HepG2 (cell line): ENCODE data around the gene SYT13. TPM values are rescaled to one million over a fixed set of nuclear protein-coding genes. Genes with fewer than 3 reads are reported as not detected.

Source experiments
- ATAC-seq: fragments of 200-7000 bp; cut with Tn5 transposase; 3 replicates; pipeline ENCODE4 v1.9.1; 2020; ENCODE audit warnings: mild to moderate bottlenecking, moderate library complexity
- BruUV-seq: library from RNA; stranded (reverse); fragments of 400-500 nt; replicated peaks from 2 replicates; lab custom pipeline; 2021; lab: Mats Ljungman, UMichigan
- CTCF ChIA-PET: fragments of 300-600 bp; formaldehyde crosslinking; extraction: SDS; loops from one replicate; lab custom pipeline; 2021; ENCODE audit warnings: low total read pairs, inconsistent platforms, low intra/inter-chr PET ratio; lab: Yijun Ruan, JAX
- POLR2A ChIA-PET: fragments of 350-600 bp; sonication (Branson Sonifier 250); formaldehyde crosslinking; loops from one replicate; lab custom pipeline; 2020; ENCODE audit warnings: antibody characterized with exemption, inconsistent platforms; lab: Yijun Ruan, JAX
- DNase-seq: peaks from one replicate; pipeline ENCODE4 v3.0.0-alpha.2; 2015; ENCODE audit warnings: low spot score
- FAIRE-seq: peaks from 3 replicates; lab custom pipeline; 2011; peaks lifted over from hg19 to GRCh38; lab: Jason Lieb, UNC
- H2AFZ ChIP-seq: one replicate; pipeline ENCODE4 v1.6.1; 2011; ENCODE audit warnings: low read length, inconsistent platforms
- H3K27ac ChIP-seq: fragments of 300-600 bp; 3 replicates; pipeline ENCODE4 v1.8.0; 2011; ENCODE audit warnings: mixed run types, mild to moderate bottlenecking, mixed read lengths, low read length, inconsistent platforms; ENCODE audit not compliant: insufficient read depth; ENCODE audit errors: extremely low read length
- H3K27me3 ChIP-seq, 2 experiments: fragments of 200-600 bp in 1 of 2; 2 replicates in 1 of 2; 3 replicates in 1 of 2; pipeline versions ENCODE4 v1.6.0 to v1.8.0; 2011; ENCODE audit warnings: low read length in 2 of 2, mild to moderate bottlenecking in 2 of 2, moderate library complexity in 2 of 2, inconsistent platforms in 1 of 2; ENCODE audit not compliant: insufficient read depth in 2 of 2, control insufficient read depth in 1 of 2
- H3K36me3 ChIP-seq, 2 experiments: fragments of 200-600 bp in 1 of 2; replicated peaks in 1 of 2; 2 replicates in 1 of 2; 3 replicates in 1 of 2; pipeline versions ENCODE4 v1.5.1 to v1.8.0; 2011; ENCODE audit warnings: low read length in 2 of 2, inconsistent platforms in 1 of 2; ENCODE audit not compliant: insufficient read depth in 2 of 2, control insufficient read depth in 1 of 2
- H3K4me1 ChIP-seq: 2 replicates; pipeline ENCODE4 v1.5.1; 2012; ENCODE audit warnings: low read length, inconsistent platforms; ENCODE audit not compliant: insufficient read depth
- H3K4me2 ChIP-seq: 2 replicates; pipeline ENCODE4 v1.6.0; 2011; ENCODE audit warnings: low read depth, low read length, inconsistent platforms
- H3K4me3 ChIP-seq, 3 experiments: fragments of 200-600 bp in 1 of 3; sonication (generic), shearing (Covaris generic) in 1 of 3; replicated peaks in 1 of 3; 2 replicates each; pipeline ENCODE4 v1.5.1; 2011 to 2016; ENCODE audit warnings: low read length in 3 of 3, inconsistent platforms in 2 of 3, low read depth in 2 of 3, mild to moderate bottlenecking in 2 of 3, control low read depth in 1 of 3, mixed read lengths in 1 of 3; ENCODE audit not compliant: insufficient read depth in 1 of 3
- H3K79me2 ChIP-seq: one replicate; pipeline ENCODE4 v1.6.1; 2011; ENCODE audit warnings: low read length, inconsistent platforms; ENCODE audit not compliant: insufficient read depth
- H3K9ac ChIP-seq: 2 replicates; pipeline ENCODE4 v1.6.0; 2011; ENCODE audit warnings: mild to moderate bottlenecking, low read depth, low read length, inconsistent platforms; ENCODE audit not compliant: insufficient read depth
- H3K9me3 ChIP-seq: 2 replicates; pipeline ENCODE4 v1.5.1; 2012; ENCODE audit warnings: mild to moderate bottlenecking, low read length
- H4K20me1 ChIP-seq: 2 replicates; pipeline ENCODE4 v1.6.0; 2011; ENCODE audit warnings: inconsistent platforms, mild to moderate bottlenecking, low read length, moderate library complexity; ENCODE audit not compliant: insufficient read depth
- CREB1 ChIP-seq, 2 experiments: fragments of 450-650 bp in 1 of 2; IDR thresholded peaks; 2 replicates each; pipeline ENCODE4 v1.6.1; 2016 to 2017; ENCODE audit warnings: control low read depth in 1 of 2, mild to moderate bottlenecking in 1 of 2, missing compliant biosample characterization in 1 of 2, missing genetic modification characterization in 1 of 2
- KLF16 ChIP-seq, 2 experiments: sonication (generic) in 1 of 2; formaldehyde crosslinking in 1 of 2; IDR thresholded peaks; 2 replicates each; pipeline versions ENCODE4 v1.6.1 to v1.8.0; 2016 to 2023; ENCODE audit warnings: missing genetic modification reagents in 2 of 2, missing compliant biosample characterization in 1 of 2
- ZNF780A ChIP-seq: sonication (generic); formaldehyde crosslinking; IDR thresholded peaks from 2 replicates; pipeline ENCODE4 v1.8.0; 2022; ENCODE audit warnings: mild to moderate bottlenecking, missing genetic modification reagents, moderate library complexity
- ZSCAN9 ChIP-seq: IDR thresholded peaks from 2 replicates; pipeline ENCODE4 v1.6.1; 2016; ENCODE audit warnings: borderline replicate concordance
- WGBS: methylation state at CpG from one replicate; pipeline ENCODE4 v1.1.6; 2017; ENCODE audit warnings: low lambda C conversion rate; 5-methylcytosine and 5-hydroxymethylcytosine counted together
- in situ Hi-C: cut with HindIII; loops from 2 replicates; pipeline ENCODE4 v1.10.0; 2017; ENCODE audit warnings: low pct_unique_long_range_greater_than_20kb; ENCODE audit not compliant: extremely low pct_ligation_motif_present
- intact Hi-C: fragments of 100-400 bp; cut with micrococcal nuclease; formaldehyde crosslinking; loops from one replicate; pipeline ENCODE4 v1.10.0; 2022; ENCODE audit not compliant: unreplicated experiment
- polyA plus RNA-seq, 8 experiments: library from polyadenylated mRNA; depleted of rRNA in 3 of 8; stranded (reverse) in 7 of 8; unstranded in 1 of 8; fragments of >200 nt; fragmentation: Illumina TruSeq in 4 of 8; extraction: Trizol in 4 of 8; gene quantifications; 2 replicates each; pipeline versions ENCODE4 v1.2.1 to v1.2.3, GENCODE V29; 2011 to 2016; ENCODE audit warnings: low read depth in 4 of 8, missing spikeins in 1 of 8, mixed read lengths in 1 of 8; ENCODE audit not compliant: insufficient read depth in 1 of 8
- total RNA-seq, 5 experiments: library from RNA; depleted of rRNA; stranded (reverse); fragments of >200 nt; fragmentation: Illumina TruSeq; extraction: Trizol; gene quantifications; 2 replicates each; pipeline ENCODE4 v1.2.3, GENCODE V29; 2016; ENCODE audit warnings: low read depth in 1 of 5
- TF ChIP-seq, protein P1 (sequence below): sonication (generic); formaldehyde crosslinking; IDR thresholded peaks from 2 replicates; pipeline ENCODE4 v1.4.0; 2020; ENCODE audit warnings: missing genetic modification reagents, borderline replicate concordance

Gene SYT13
- total and polyA plus RNA-seq, 2 of the 13 experiments (the other 11 are each of a cell fraction or from before 2014, with no cell fraction given) = 0.02 to 0.13 TPM

DNA sequence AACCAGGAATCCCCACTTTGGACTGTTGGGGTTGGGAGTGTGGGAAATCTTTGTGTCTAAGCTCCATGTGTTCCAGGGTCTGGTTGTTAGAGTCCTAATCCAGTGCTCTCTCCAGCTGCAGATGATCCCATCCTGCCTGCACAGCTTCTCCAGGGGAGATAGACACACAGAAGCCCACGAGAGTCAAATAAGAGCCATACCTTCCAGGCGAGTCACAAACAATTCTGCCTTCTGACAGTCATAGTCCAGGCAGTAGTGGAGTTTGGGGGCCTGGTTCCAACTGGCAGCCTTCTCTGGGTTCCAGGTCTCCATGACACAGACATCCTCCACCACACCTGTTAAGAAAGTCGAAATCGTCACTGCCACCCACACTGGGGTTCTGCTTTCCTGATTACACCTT lies 32.1 kb downstream of the SYT13 start (continued):
- TF ChIP-seq ZNF780A (CRISPR knock-in tag) (no peak), CREB1 (IDR thresholded peaks at IDR 0.05) (no peak), CREB1 (CRISPR knock-in tag; IDR thresholded peaks at IDR 0.05) (no peak)
- TF ChIP-seq, protein P1, sequence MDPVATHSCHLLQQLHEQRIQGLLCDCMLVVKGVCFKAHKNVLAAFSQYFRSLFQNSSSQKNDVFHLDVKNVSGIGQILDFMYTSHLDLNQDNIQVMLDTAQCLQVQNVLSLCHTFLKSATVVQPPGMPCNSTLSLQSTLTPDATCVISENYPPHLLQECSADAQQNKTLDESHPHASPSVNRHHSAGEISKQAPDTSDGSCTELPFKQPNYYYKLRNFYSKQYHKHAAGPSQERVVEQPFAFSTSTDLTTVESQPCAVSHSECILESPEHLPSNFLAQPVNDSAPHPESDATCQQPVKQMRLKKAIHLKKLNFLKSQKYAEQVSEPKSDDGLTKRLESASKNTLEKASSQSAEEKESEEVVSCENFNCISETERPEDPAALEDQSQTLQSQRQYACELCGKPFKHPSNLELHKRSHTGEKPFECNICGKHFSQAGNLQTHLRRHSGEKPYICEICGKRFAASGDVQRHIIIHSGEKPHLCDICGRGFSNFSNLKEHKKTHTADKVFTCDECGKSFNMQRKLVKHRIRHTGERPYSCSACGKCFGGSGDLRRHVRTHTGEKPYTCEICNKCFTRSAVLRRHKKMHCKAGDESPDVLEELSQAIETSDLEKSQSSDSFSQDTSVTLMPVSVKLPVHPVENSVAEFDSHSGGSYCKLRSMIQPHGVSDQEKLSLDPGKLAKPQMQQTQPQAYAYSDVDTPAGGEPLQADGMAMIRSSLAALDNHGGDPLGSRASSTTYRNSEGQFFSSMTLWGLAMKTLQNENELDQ (CRISPR knock-in tag) = no peak

DNA sequence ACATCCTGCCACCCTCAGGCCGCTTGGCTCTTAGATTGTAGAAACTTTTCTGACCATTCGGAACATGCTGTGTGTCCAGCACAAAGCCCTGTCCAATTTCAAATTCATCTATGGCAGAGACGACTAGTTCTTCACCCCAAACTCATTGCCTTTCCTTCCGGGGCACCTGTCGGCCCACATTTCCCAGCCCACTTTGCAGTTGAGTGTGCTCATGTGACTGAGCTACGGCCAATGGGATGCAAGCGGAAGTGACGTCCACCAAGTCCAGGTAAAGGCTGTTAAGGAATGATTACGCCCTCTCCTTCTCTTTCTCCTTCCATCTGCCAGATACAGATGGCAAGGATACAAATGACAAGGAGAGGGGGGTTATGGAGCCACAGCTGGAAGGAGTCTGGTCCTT lies 32.5 kb downstream of the SYT13 start:
- no peak overlapping the region for H2AFZ ChIP-seq
- no peak overlapping the region for H3K4me2 ChIP-seq
- no TSS peak for BruUV-seq

More for the DNA sequence above, 32.5 kb downstream of the SYT13 start:
- Histone ChIP-seq H3K36me3 (no peaks in the 10 kb centered on the region), H3K9ac (no peak overlapping the region), H3K27me3 (peaks cover 2 to 19% of the 10 kb centered on the region in 2 experiments; a peak in 2 of 5 replicates), H3K4me3 (no peak overlapping the region), H3K4me1 (no peaks in the 10 kb centered on the region), H3K9me3 (no peaks in the 10 kb centered on the region), H3K79me2 (no peaks in the 10 kb centered on the region), H3K27ac (no peak overlapping the region), H4K20me1 (no peaks in the 10 kb centered on the region)
- DNase-seq (no peak), FAIRE-seq (no peak), ATAC-seq (no peak)
- CTCF ChIA-PET = interaction anchor here (1.9 kb wide), 1 partner anchor 40 kb away, joined by 13 read pairs; no protein-coding TSS in a partner anchor
- intact Hi-C loops = loop anchor here (2.0 to 5.0 kb wide), 2 partner anchors 79 to 141 kb away; no protein-coding TSS in a partner anchor
- in situ Hi-C loops = loop anchor here (5.0 kb wide), 1 partner anchor 39 kb away; no protein-coding TSS in a partner anchor
- TF ChIP-seq KLF16 (CRISPR knock-in tag; IDR thresholded peaks at IDR 0.05) = no peak
- TF ChIP-seq ZSCAN9 (CRISPR knock-in tag) = no peak
- WGBS = 22% methylated on average over 9 of the region's 9 CpGs
- POLR2A ChIA-PET = no interaction called here
